Neural cell (in vitro differentiated cells): ENCODE results near the gene TOMM20. TPM values are rescaled to one million over a fixed set of nuclear protein-coding genes. Genes with fewer than 3 reads are reported as not detected.

Experiments used
- H2AFZ ChIP-seq: fragments of 200-600, 300-800 bp; sonication (generic), shearing (Covaris generic); 2 replicates; pipeline ENCODE4 v1.6.0; 2014; ENCODE audit warnings: low read depth, mild to moderate bottlenecking, antibody characterized with exemption, low read length, moderate library complexity
- H3F3A ChIP-seq: fragments of 200-600 bp; shearing (Covaris generic); 2 replicates; pipeline ENCODE4 v1.6.1; 2016; ENCODE audit warnings: mild to moderate bottlenecking, moderate library complexity, mixed read lengths, antibody characterized with exemption, low read length; ENCODE audit not compliant: insufficient read depth, poor library complexity, severe bottlenecking
- H3K27ac ChIP-seq: fragments of 200-600, 300-800 bp; sonication (generic), shearing (Covaris generic); 2 replicates; pipeline ENCODE4 v1.5.1; 2014; ENCODE audit warnings: mild to moderate bottlenecking, low read length, moderate library complexity
- H3K27me3 ChIP-seq: fragments of 300-800, 200-600 bp; sonication (generic), shearing (Covaris generic); 2 replicates; pipeline ENCODE4 v1.6.0; 2014; ENCODE audit warnings: mild to moderate bottlenecking, low read depth, low read length, moderate library complexity; ENCODE audit not compliant: insufficient read depth
- H3K36me3 ChIP-seq: fragments of 300-800, 200-600 bp; sonication (generic), shearing (Covaris generic); 2 replicates; pipeline ENCODE4 v1.5.1; 2014; ENCODE audit warnings: mild to moderate bottlenecking, antibody characterized with exemption, low read length, moderate library complexity; ENCODE audit not compliant: insufficient read depth
- H3K4me2 ChIP-seq: fragments of 300-800, 200-600 bp; sonication (generic), shearing (Covaris generic); 2 replicates; pipeline ENCODE4 v1.6.0; 2014; ENCODE audit warnings: mild to moderate bottlenecking, low read length
- H3K4me3 ChIP-seq: fragments of 300-800, 200-600 bp; sonication (generic), shearing (Covaris generic); 2 replicates; pipeline ENCODE4 v1.5.1; 2014; ENCODE audit warnings: mild to moderate bottlenecking, low read length, moderate library complexity
- H3K79me2 ChIP-seq: fragments of 200-600 bp; shearing (Covaris generic); replicated peaks from 2 replicates; pipeline ENCODE4 v1.6.0; 2014; ENCODE audit warnings: mild to moderate bottlenecking, low read length, moderate library complexity; ENCODE audit not compliant: insufficient read depth
- H3K9ac ChIP-seq: fragments of 300-800, 200-600 bp; sonication (generic), shearing (Covaris generic); 2 replicates; pipeline ENCODE4 v1.6.1; 2016; ENCODE audit warnings: mild to moderate bottlenecking, low read length, mixed read lengths
- H3K9me2 ChIP-seq: fragments of 200-600 bp; shearing (Covaris generic); 2 replicates; pipeline ENCODE4 v1.6.1; 2016; ENCODE audit warnings: mild to moderate bottlenecking, low read length, mixed read lengths; ENCODE audit not compliant: insufficient read depth
- H3K9me3 ChIP-seq: fragments of 200-600, 300-800 bp; sonication (generic), shearing (Covaris generic); 2 replicates; pipeline ENCODE4 v1.6.1; 2016; ENCODE audit warnings: mild to moderate bottlenecking, mixed run types, low read length, moderate library complexity, mixed read lengths
- H4K20me1 ChIP-seq: fragments of 200-600 bp; shearing (Covaris generic); 2 replicates; pipeline ENCODE4 v1.6.1; 2016; ENCODE audit warnings: mild to moderate bottlenecking, mixed run types; ENCODE audit not compliant: insufficient read depth
- EP300 ChIP-seq: fragments of 450-650 bp; conservative IDR thresholded peaks from 2 replicates; pipeline ENCODE4 v1.6.1; 2014; ENCODE audit warnings: antibody characterized with exemption, mild to moderate bottlenecking, moderate library complexity; ENCODE audit not compliant: poor library complexity, severe bottlenecking
- EZH2 ChIP-seq: fragments of 200-600, 300-800 bp; shearing (Covaris generic), sonication (generic); IDR thresholded peaks from 2 replicates; pipeline ENCODE4 v1.6.1; 2014; ENCODE audit warnings: antibody characterized with exemption, low read length, borderline replicate concordance, mild to moderate bottlenecking; ENCODE audit not compliant: insufficient read depth, poor library complexity, severe bottlenecking
- MXI1 ChIP-seq: fragments of 450-650 bp; conservative IDR thresholded peaks from 2 replicates; pipeline ENCODE4 v1.6.1; 2014; ENCODE audit warnings: antibody characterized with exemption, mild to moderate bottlenecking; ENCODE audit not compliant: poor library complexity, severe bottlenecking
- POLR2AphosphoS5 ChIP-seq: IDR thresholded peaks from 2 replicates; pipeline ENCODE4 v1.6.1; 2012
- RAD21 ChIP-seq: fragments of 450-650 bp; conservative IDR thresholded peaks from 2 replicates; pipeline ENCODE4 v1.6.1; 2014; ENCODE audit warnings: antibody characterized with exemption, mild to moderate bottlenecking, moderate library complexity
- SMC3 ChIP-seq: fragments of 450-650 bp; conservative IDR thresholded peaks from 2 replicates; pipeline ENCODE4 v1.6.1; 2014; ENCODE audit warnings: antibody characterized with exemption, mild to moderate bottlenecking, moderate library complexity; ENCODE audit not compliant: poor library complexity
- TAF1 ChIP-seq: IDR thresholded peaks from 2 replicates; pipeline ENCODE4 v1.6.1; 2012; ENCODE audit warnings: low read depth
- polyA plus RNA-seq: library from polyadenylated mRNA; depleted of rRNA; stranded (reverse); fragments of >200 nt; gene quantifications from 2 replicates; pipeline ENCODE4 v1.2.3, GENCODE V29; 2014
- TF ChIP-seq, protein P1 (sequence below): IDR thresholded peaks from 2 replicates; pipeline ENCODE4 v1.6.1; 2012; ENCODE audit warnings: borderline replicate concordance
- TF ChIP-seq, protein P2 (sequence below): fragments of 450-650 bp; IDR thresholded peaks from 2 replicates; pipeline ENCODE4 v1.5.1; 2014; ENCODE audit warnings: antibody characterized with exemption, mild to moderate bottlenecking, moderate library complexity; ENCODE audit not compliant: poor library complexity, severe bottlenecking

The TOMM20 gene
- polyA plus RNA-seq, 1 donor from 2014 or later: 175 TPM

DNA sequence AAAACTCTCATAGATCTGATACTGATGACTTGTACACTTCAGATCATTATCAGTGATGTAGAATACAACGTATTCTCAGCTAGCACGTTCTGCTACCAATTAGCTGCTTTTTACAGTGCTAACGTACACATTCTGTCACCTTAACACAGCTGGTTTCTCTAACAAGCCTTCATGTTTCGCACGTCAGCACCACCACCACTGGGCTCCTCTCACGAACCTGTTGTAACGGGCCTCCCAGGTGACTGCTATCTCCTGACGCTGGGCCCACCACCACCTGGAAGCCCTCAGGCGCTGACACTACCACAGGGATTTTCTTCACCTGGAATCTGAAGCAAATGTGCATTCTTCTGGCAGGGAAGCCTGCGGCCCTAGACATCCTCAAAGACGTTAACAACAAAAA, 19.8 kb downstream of the TOMM20 start:
- TF ChIP-seq EP300 (no peak), POLR2AphosphoS5 (no peak), SMC3 (no peak), MXI1 (no peak), TAF1 (no peak), RAD21 (no peak), EZH2 (no peak)
- TF ChIP-seq, protein P1, sequence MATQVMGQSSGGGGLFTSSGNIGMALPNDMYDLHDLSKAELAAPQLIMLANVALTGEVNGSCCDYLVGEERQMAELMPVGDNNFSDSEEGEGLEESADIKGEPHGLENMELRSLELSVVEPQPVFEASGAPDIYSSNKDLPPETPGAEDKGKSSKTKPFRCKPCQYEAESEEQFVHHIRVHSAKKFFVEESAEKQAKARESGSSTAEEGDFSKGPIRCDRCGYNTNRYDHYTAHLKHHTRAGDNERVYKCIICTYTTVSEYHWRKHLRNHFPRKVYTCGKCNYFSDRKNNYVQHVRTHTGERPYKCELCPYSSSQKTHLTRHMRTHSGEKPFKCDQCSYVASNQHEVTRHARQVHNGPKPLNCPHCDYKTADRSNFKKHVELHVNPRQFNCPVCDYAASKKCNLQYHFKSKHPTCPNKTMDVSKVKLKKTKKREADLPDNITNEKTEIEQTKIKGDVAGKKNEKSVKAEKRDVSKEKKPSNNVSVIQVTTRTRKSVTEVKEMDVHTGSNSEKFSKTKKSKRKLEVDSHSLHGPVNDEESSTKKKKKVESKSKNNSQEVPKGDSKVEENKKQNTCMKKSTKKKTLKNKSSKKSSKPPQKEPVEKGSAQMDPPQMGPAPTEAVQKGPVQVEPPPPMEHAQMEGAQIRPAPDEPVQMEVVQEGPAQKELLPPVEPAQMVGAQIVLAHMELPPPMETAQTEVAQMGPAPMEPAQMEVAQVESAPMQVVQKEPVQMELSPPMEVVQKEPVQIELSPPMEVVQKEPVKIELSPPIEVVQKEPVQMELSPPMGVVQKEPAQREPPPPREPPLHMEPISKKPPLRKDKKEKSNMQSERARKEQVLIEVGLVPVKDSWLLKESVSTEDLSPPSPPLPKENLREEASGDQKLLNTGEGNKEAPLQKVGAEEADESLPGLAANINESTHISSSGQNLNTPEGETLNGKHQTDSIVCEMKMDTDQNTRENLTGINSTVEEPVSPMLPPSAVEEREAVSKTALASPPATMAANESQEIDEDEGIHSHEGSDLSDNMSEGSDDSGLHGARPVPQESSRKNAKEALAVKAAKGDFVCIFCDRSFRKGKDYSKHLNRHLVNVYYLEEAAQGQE: no peak
- TF ChIP-seq, protein P2, sequence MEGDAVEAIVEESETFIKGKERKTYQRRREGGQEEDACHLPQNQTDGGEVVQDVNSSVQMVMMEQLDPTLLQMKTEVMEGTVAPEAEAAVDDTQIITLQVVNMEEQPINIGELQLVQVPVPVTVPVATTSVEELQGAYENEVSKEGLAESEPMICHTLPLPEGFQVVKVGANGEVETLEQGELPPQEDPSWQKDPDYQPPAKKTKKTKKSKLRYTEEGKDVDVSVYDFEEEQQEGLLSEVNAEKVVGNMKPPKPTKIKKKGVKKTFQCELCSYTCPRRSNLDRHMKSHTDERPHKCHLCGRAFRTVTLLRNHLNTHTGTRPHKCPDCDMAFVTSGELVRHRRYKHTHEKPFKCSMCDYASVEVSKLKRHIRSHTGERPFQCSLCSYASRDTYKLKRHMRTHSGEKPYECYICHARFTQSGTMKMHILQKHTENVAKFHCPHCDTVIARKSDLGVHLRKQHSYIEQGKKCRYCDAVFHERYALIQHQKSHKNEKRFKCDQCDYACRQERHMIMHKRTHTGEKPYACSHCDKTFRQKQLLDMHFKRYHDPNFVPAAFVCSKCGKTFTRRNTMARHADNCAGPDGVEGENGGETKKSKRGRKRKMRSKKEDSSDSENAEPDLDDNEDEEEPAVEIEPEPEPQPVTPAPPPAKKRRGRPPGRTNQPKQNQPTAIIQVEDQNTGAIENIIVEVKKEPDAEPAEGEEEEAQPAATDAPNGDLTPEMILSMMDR: no peak

DNA sequence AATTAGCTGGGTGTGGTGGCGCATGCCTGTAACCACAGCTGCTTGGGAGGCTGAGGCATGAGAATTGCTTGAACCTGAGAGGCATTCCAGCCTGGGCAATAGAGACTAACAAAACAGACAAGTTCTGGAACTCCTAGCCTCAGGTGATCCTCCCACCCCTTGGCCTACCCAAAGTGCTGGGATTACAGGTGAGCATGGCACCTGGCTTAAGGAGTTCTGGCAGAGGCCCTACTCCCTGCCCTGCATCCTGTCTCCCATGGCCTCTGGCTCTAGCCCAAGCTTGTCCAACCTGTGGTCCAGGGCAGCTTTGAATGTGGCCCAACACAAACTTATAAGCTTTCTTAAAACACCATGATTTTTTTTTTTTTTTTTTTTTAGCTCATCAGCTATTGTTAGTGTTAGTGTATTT, 20.4 kb downstream of the TOMM20 start:
- Histone ChIP-seq H3K4me3 (no peak overlapping the region), H3K27me3 (no peaks in the 10 kb centered on the region), H3F3A (peaks cover 2% of the 10 kb centered on the region), H3K9ac (no peak overlapping the region), H3K4me2 (no peak overlapping the region), H3K27ac (no peak overlapping the region), H3K36me3 (no peaks in the 10 kb centered on the region), H2AFZ (no peak overlapping the region), H3K79me2 (no peaks in the 10 kb centered on the region), H3K9me2 (no peaks in the 10 kb centered on the region), H3K9me3 (no peaks in the 10 kb centered on the region), H4K20me1 (no peaks in the 10 kb centered on the region)
- no peak for TF ChIP-seq SMC3
- no peak for TF ChIP-seq EZH2
- TF ChIP-seq RAD21: no peak
- TF ChIP-seq MXI1: no peak
- TF ChIP-seq, protein P2: no peak
- no peak for TF ChIP-seq POLR2AphosphoS5
- no peak for TF ChIP-seq EP300
- no peak for TF ChIP-seq TAF1
- TF ChIP-seq, protein P1: no peak

More for the DNA sequence above, 19.8 kb downstream of the TOMM20 start:
- H3K4me2 ChIP-seq: no peak overlapping the region
- H3K9me3 ChIP-seq: no peaks in the 10 kb centered on the region
- H3K9ac ChIP-seq: no peak overlapping the region
- no peak overlapping the region for H3K4me3 ChIP-seq
- H4K20me1 ChIP-seq: no peaks in the 10 kb centered on the region
- no peak overlapping the region for H3K27ac ChIP-seq
- no peaks in the 10 kb centered on the region for H3K79me2 ChIP-seq
- no peaks in the 10 kb centered on the region for H3K27me3 ChIP-seq
- H2AFZ ChIP-seq: no peak overlapping the region
- no peaks in the 10 kb centered on the region for H3K9me2 ChIP-seq
- no peaks in the 10 kb centered on the region for H3K36me3 ChIP-seq
- peaks cover 2% of the 10 kb centered on the region for H3F3A ChIP-seq
